Liver (tissue), 9 donors: ENCODE data around the gene ABCG5. TPM values are rescaled to one million over a fixed set of nuclear protein-coding genes. Genes with fewer than 3 reads are reported as not detected.

ENCODE experiments used
- DNase-seq: peaks from one replicate; pipeline ENCODE4 v3.0.0-alpha.2; 2017; ENCODE audit warnings: low spot score
- H3K27ac ChIP-seq, 2 donors: one replicate each; pipeline ENCODE4 v1.7.0; 2013; ENCODE audit warnings: inconsistent platforms in 2 of 2, low read length in 2 of 2, control low read depth in 1 of 2, low read depth in 1 of 2, mild to moderate bottlenecking in 1 of 2
- H3K27me3 ChIP-seq, 4 donors: one replicate each; pipeline versions ENCODE4 v1.6.1 to v1.7.0; 2013; ENCODE audit warnings: low read length in 3 of 4, inconsistent platforms in 1 of 4, mild to moderate bottlenecking in 1 of 4, moderate library complexity in 1 of 4; ENCODE audit not compliant: control insufficient read depth in 4 of 4, insufficient read depth in 4 of 4
- H3K36me3 ChIP-seq, 4 donors: one replicate each; pipeline versions ENCODE4 v1.6.1 to v1.7.0; 2013; ENCODE audit warnings: low read length in 3 of 4, mild to moderate bottlenecking in 3 of 4, low read depth in 1 of 4, moderate library complexity in 1 of 4; ENCODE audit not compliant: control insufficient read depth in 4 of 4, insufficient read depth in 3 of 4
- H3K4me1 ChIP-seq, 4 donors: one replicate each; pipeline versions ENCODE4 v1.6.1 to v1.7.0; 2013; ENCODE audit warnings: low read length in 3 of 4, mild to moderate bottlenecking in 3 of 4, moderate library complexity in 1 of 4; ENCODE audit not compliant: control insufficient read depth in 4 of 4, insufficient read depth in 4 of 4
- H3K4me3 ChIP-seq, 3 donors: one replicate each; pipeline versions ENCODE4 v1.6.1 to v1.7.0; 2013; ENCODE audit warnings: low read length in 3 of 3, control low read depth in 1 of 3, low read depth in 1 of 3, mild to moderate bottlenecking in 1 of 3
- H3K9ac ChIP-seq, 2 donors: one replicate each; pipeline ENCODE4 v1.7.0; 2013; ENCODE audit warnings: low read length in 2 of 2, mild to moderate bottlenecking in 2 of 2, moderate library complexity in 2 of 2, control low read depth in 1 of 2, low read depth in 1 of 2
- H3K9me3 ChIP-seq, 4 donors: one replicate each; pipeline versions ENCODE4 v1.6.1 to v1.7.0; 2013; ENCODE audit warnings: low read length in 3 of 4; ENCODE audit not compliant: control insufficient read depth in 4 of 4
- EGR1 ChIP-seq, 2 donors: IDR thresholded peaks; 2 replicates each; pipeline ENCODE4 v1.6.1; 2016 to 2018; ENCODE audit warnings: antibody characterized with exemption in 2 of 2, low read depth in 2 of 2
- FOXA1 ChIP-seq: IDR thresholded peaks from 2 replicates; pipeline ENCODE4 v1.6.1; 2016; ENCODE audit warnings: antibody characterized with exemption
- FOXA2 ChIP-seq: IDR thresholded peaks from 2 replicates; pipeline ENCODE4 v1.6.1; 2016; ENCODE audit warnings: antibody characterized with exemption
- GABPA ChIP-seq, 2 donors: IDR thresholded peaks in 1 of 2; conservative IDR thresholded peaks in 1 of 2; 2 replicates each; pipeline ENCODE4 v1.6.1; 2016; ENCODE audit warnings: antibody characterized with exemption in 2 of 2, mild to moderate bottlenecking in 1 of 2, moderate library complexity in 1 of 2
- HNF4A ChIP-seq, 2 donors: conservative IDR thresholded peaks; 2 replicates each; pipeline ENCODE4 v1.6.1; 2016; ENCODE audit warnings: antibody characterized with exemption in 2 of 2, mild to moderate bottlenecking in 2 of 2
- HNF4G ChIP-seq: IDR thresholded peaks from 2 replicates; pipeline ENCODE4 v1.6.1; 2016; ENCODE audit warnings: antibody characterized with exemption
- JUND ChIP-seq, 2 donors: IDR thresholded peaks; 2 replicates each; pipeline ENCODE4 v1.6.1; 2016; ENCODE audit warnings: antibody characterized with exemption in 2 of 2
- NR2F2 ChIP-seq: IDR thresholded peaks from 2 replicates; pipeline ENCODE4 v1.6.1; 2016; ENCODE audit warnings: antibody characterized with exemption
- RAD21 ChIP-seq, 2 donors: IDR thresholded peaks; 2 replicates each; pipeline ENCODE4 v1.6.1; 2016; ENCODE audit warnings: antibody characterized with exemption in 2 of 2, mild to moderate bottlenecking in 2 of 2
- RXRA ChIP-seq, 2 donors: IDR thresholded peaks; 2 replicates each; pipeline ENCODE4 v1.6.1; 2017 to 2018; ENCODE audit warnings: antibody characterized with exemption in 2 of 2, mild to moderate bottlenecking in 1 of 2
- SP1 ChIP-seq: IDR thresholded peaks from 2 replicates; pipeline ENCODE4 v1.6.1; 2018; ENCODE audit warnings: antibody characterized with exemption, mild to moderate bottlenecking
- TAF1 ChIP-seq: conservative IDR thresholded peaks from 2 replicates; pipeline ENCODE4 v1.6.1; 2016; ENCODE audit warnings: antibody characterized with exemption, mild to moderate bottlenecking
- YY1 ChIP-seq: IDR thresholded peaks from 2 replicates; pipeline ENCODE4 v1.6.1; 2016; ENCODE audit warnings: antibody characterized with exemption, mild to moderate bottlenecking
- WGBS: extraction: QIAGEN DNeasy Blood & Tissue Kit; methylation state at CpG from one replicate; pipeline ENCODE4 v1.1.7; 2013; 5-methylcytosine and 5-hydroxymethylcytosine counted together
- polyA plus RNA-seq, 2 donors: library from polyadenylated mRNA; stranded (reverse) in 1 of 2; unstranded in 1 of 2; fragments of 200-250 nt in 1 of 2; fragments of >200 nt in 1 of 2; fragmentation: Nextera tagmentation in 1 of 2; extraction: Ambion mirVana in 1 of 2; gene quantifications; one replicate each; pipeline versions ENCODE4 v1.2.1 to v1.2.3, GENCODE V29; 2013 to 2015
- total RNA-seq, 2 donors: library from RNA; depleted of rRNA; stranded (reverse); fragments of >200 nt; gene quantifications; one replicate each; pipeline ENCODE4 v1.2.3, GENCODE V29; 2014
- TF ChIP-seq, protein P1 (sequence below): IDR thresholded peaks from 2 replicates; pipeline ENCODE4 v1.6.1; 2016; ENCODE audit warnings: antibody characterized with exemption
- TF ChIP-seq, protein P2 (sequence below): fragments of 150-350 bp; IDR thresholded peaks from 2 replicates; pipeline ENCODE4 v1.5.1; 2017; ENCODE audit warnings: improper control_type of control experiment, low read depth, low read length; ENCODE audit not compliant: missing input control
- TF ChIP-seq, protein P3 (sequence below): IDR thresholded peaks from 2 replicates; pipeline ENCODE4 v1.6.1; 2016; ENCODE audit warnings: antibody characterized with exemption
- TF ChIP-seq, protein P4 (sequence below): IDR thresholded peaks from 2 replicates; pipeline ENCODE4 v1.6.1; 2016; ENCODE audit warnings: antibody characterized with exemption
- TF ChIP-seq, protein P5 (sequence below): IDR thresholded peaks from 2 replicates; pipeline ENCODE4 v1.6.1; 2016; ENCODE audit warnings: antibody characterized with exemption, mild to moderate bottlenecking
- donor health status: healthy.
- donor health status: healthy.
- donor health status: healthy.
- donor health status: healthy.
- donor health status: healthy.

ABCG5 gene
- total and polyA plus RNA-seq, 4 donors = 15.4 to 63.8 (median 38.5) TPM

DNA sequence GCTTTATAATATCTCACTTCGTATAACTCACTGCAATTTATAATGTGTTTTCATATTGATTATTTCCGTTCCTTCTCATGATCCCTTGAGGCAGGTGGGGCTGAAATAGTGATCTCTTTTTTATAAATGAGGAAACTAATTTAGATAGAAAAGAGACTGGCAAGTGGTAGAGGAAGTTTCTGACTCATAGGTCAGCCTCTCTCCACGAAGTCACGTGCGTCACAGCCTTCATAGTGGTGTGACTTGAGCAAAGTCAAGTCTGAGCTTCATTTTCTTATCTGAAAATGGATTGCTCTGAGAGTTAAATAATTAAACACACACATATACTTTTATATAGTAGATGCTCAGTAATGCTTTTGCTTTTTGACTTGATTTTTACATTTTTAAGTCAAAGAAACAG, 19.9 kb downstream of the ABCG5 start:
- no peak overlapping the region for H3K9ac ChIP-seq
- 61% methylated on average over 5 of the region's 5 CpGs for WGBS
- H3K27ac ChIP-seq = no peak overlapping the region
- peak in 1 of 2 donors; percentile 38 for TF ChIP-seq JUND (IDR thresholded peaks at IDR 0.05)
- no peak for TF ChIP-seq RAD21 (IDR thresholded peaks at IDR 0.05)
- H3K4me3 ChIP-seq = no peak overlapping the region
- no peak for DNase-seq
- no peaks in the 10 kb centered on the region for H3K9me3 ChIP-seq
- peaks cover 3 to 32% (median 15%) of the 10 kb centered on the region in 4 donors for H3K4me1 ChIP-seq
- H3K27me3 ChIP-seq = no peaks in the 10 kb centered on the region
- H3K36me3 ChIP-seq = peaks cover 0 to 36% (median 19%) of the 10 kb centered on the region in 4 donors

DNA sequence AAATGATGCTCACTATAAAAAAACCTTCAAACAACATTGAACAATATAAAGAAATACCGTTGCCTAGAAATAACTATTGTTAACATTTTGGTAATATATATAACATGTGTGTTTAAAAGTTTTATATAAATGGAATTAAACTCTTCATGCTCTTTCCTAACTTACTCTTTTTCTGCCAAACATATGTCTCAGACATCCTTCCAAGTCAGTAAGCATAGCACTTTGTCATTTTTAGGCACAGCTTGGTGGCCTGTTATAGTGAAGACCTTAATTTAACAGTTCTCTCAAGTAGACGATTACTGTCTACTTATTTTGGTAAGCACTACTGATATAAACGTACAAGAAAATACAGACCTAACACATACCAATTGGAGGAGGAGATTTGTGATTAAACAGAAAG, 23.9 kb downstream of the ABCG5 start:
- Histone ChIP-seq H3K27ac (no peak overlapping the region), H3K36me3 (peaks cover 0 to 16% (median 6%) of the 10 kb centered on the region in 4 donors), H3K27me3 (no peaks in the 10 kb centered on the region), H3K4me3 (no peak overlapping the region), H3K4me1 (peaks cover 2 to 22% (median 4%) of the 10 kb centered on the region in 4 donors), H3K9ac (no peak overlapping the region), H3K9me3 (no peaks in the 10 kb centered on the region)
- DNase-seq = no peak
- TF ChIP-seq GABPA (IDR thresholded peaks at IDR 0.05 in 1 of 2, conservative IDR thresholded peaks at IDR 0.05 in 1 of 2) (no peak), RAD21 (IDR thresholded peaks at IDR 0.05) (no peak), FOXA1 (no peak), RXRA (IDR thresholded peaks at IDR 0.05) (no peak), SP1 (no peak), TAF1 (no peak), NR2F2 (no peak), YY1 (no peak), HNF4G (no peak), EGR1 (IDR thresholded peaks at IDR 0.05; ENCODE audit: low read depth in 2 of 2) (no peak), FOXA2 (no peak), HNF4A (conservative IDR thresholded peaks at IDR 0.05) (no peak)
- TF ChIP-seq, protein P1, sequence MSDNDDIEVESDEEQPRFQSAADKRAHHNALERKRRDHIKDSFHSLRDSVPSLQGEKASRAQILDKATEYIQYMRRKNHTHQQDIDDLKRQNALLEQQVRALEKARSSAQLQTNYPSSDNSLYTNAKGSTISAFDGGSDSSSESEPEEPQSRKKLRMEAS = no peak
- TF ChIP-seq, protein P2, sequence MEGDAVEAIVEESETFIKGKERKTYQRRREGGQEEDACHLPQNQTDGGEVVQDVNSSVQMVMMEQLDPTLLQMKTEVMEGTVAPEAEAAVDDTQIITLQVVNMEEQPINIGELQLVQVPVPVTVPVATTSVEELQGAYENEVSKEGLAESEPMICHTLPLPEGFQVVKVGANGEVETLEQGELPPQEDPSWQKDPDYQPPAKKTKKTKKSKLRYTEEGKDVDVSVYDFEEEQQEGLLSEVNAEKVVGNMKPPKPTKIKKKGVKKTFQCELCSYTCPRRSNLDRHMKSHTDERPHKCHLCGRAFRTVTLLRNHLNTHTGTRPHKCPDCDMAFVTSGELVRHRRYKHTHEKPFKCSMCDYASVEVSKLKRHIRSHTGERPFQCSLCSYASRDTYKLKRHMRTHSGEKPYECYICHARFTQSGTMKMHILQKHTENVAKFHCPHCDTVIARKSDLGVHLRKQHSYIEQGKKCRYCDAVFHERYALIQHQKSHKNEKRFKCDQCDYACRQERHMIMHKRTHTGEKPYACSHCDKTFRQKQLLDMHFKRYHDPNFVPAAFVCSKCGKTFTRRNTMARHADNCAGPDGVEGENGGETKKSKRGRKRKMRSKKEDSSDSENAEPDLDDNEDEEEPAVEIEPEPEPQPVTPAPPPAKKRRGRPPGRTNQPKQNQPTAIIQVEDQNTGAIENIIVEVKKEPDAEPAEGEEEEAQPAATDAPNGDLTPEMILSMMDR = no peak
- TF ChIP-seq, protein P3, sequence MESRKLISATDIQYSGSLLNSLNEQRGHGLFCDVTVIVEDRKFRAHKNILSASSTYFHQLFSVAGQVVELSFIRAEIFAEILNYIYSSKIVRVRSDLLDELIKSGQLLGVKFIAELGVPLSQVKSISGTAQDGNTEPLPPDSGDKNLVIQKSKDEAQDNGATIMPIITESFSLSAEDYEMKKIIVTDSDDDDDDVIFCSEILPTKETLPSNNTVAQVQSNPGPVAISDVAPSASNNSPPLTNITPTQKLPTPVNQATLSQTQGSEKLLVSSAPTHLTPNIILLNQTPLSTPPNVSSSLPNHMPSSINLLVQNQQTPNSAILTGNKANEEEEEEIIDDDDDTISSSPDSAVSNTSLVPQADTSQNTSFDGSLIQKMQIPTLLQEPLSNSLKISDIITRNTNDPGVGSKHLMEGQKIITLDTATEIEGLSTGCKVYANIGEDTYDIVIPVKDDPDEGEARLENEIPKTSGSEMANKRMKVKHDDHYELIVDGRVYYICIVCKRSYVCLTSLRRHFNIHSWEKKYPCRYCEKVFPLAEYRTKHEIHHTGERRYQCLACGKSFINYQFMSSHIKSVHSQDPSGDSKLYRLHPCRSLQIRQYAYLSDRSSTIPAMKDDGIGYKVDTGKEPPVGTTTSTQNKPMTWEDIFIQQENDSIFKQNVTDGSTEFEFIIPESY = no peak
- TF ChIP-seq, protein P4, sequence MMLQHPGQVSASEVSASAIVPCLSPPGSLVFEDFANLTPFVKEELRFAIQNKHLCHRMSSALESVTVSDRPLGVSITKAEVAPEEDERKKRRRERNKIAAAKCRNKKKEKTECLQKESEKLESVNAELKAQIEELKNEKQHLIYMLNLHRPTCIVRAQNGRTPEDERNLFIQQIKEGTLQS = no peak
- TF ChIP-seq, protein P5, sequence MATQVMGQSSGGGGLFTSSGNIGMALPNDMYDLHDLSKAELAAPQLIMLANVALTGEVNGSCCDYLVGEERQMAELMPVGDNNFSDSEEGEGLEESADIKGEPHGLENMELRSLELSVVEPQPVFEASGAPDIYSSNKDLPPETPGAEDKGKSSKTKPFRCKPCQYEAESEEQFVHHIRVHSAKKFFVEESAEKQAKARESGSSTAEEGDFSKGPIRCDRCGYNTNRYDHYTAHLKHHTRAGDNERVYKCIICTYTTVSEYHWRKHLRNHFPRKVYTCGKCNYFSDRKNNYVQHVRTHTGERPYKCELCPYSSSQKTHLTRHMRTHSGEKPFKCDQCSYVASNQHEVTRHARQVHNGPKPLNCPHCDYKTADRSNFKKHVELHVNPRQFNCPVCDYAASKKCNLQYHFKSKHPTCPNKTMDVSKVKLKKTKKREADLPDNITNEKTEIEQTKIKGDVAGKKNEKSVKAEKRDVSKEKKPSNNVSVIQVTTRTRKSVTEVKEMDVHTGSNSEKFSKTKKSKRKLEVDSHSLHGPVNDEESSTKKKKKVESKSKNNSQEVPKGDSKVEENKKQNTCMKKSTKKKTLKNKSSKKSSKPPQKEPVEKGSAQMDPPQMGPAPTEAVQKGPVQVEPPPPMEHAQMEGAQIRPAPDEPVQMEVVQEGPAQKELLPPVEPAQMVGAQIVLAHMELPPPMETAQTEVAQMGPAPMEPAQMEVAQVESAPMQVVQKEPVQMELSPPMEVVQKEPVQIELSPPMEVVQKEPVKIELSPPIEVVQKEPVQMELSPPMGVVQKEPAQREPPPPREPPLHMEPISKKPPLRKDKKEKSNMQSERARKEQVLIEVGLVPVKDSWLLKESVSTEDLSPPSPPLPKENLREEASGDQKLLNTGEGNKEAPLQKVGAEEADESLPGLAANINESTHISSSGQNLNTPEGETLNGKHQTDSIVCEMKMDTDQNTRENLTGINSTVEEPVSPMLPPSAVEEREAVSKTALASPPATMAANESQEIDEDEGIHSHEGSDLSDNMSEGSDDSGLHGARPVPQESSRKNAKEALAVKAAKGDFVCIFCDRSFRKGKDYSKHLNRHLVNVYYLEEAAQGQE = no peak
- 93% methylated on average over 3 of the region's 3 CpGs for WGBS
